ENCODE results near the gene STAC.

Gene STAC

DNA sequence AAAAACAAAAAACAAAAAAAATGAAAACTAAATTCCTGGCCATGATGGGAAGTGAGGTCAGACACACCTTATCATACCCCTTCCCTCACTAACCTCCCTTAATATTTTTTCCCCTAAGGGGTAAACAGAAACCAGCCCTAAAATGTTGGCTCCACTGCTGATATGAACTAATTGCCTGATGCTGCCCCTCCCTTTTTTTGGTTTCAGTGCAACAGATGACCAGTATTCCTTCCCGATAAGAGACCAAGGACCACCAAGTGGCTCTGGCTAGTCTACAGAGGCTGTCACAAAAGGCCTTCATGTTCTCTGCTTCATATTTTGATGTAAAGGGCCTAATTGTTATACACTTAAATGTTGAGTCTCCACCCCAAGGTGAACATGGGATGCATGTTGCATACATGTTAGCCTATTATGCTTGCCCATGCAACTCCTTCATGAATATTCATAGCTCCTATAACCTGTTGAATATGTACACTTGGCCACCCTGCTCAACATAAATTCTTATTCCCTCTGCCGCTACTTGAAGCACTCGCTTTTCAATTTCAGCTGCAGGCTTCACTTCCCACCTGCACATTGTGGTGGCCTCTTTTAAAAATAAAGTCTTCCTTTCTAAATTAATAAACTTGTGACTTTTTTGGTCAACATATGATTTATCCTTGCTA, 12.3 kb upstream of the STAC start:
- TF ChIP-seq, protein P1, sequence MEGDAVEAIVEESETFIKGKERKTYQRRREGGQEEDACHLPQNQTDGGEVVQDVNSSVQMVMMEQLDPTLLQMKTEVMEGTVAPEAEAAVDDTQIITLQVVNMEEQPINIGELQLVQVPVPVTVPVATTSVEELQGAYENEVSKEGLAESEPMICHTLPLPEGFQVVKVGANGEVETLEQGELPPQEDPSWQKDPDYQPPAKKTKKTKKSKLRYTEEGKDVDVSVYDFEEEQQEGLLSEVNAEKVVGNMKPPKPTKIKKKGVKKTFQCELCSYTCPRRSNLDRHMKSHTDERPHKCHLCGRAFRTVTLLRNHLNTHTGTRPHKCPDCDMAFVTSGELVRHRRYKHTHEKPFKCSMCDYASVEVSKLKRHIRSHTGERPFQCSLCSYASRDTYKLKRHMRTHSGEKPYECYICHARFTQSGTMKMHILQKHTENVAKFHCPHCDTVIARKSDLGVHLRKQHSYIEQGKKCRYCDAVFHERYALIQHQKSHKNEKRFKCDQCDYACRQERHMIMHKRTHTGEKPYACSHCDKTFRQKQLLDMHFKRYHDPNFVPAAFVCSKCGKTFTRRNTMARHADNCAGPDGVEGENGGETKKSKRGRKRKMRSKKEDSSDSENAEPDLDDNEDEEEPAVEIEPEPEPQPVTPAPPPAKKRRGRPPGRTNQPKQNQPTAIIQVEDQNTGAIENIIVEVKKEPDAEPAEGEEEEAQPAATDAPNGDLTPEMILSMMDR (IDR thresholded peaks at IDR 0.05; ENCODE audit: low read depth, low read length), result no peak
- DNase-seq (ENCODE audit: extremely low read depth, low read depth), result no peak

DNA sequence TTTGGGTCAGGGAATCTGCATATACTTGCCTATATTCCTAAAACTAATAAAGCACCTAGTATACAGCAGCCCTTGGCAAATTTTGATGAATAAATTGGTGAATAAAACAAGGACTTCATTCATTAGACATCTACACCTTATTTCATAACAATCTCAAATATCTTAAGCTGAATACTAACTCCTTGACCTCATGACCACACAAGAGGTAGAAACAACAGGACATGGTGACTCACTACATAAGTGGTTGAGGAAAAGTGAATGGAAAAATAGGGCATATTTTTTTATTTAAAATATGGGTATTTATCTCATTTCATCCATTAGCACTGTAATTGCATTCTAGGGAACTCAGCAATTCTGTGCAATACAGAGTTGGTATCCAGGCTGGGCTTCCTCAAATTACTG, 7.8 kb upstream of the STAC start:
- no peak for DNase-seq (ENCODE audit: extremely low read depth, low read depth)
- TF ChIP-seq, protein P1 (IDR thresholded peaks at IDR 0.05; ENCODE audit: low read depth, low read length), result no peak

DNA sequence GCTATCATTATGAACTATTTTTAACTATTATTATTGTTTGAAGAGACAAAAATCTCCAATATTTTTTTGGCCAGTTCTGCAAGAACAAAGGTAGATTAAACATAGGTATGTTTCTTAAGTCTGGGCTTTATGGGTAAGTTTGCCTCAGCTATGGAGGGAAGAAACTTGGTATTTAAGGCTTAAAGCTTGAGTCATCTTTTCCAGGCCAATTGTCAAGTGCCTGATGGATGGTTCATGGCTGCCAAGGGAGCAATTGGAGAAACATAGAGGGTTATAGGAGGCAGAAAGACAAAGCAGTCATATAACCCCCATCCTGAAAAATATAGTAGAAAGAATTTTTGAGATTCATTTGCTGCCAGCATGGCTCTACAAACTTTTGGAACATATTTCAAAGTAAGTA, 7.2 kb upstream of the STAC start:
- DNase-seq (ENCODE audit: extremely low read depth, low read depth), result no peak
- TF ChIP-seq, protein P1 (IDR thresholded peaks at IDR 0.05; ENCODE audit: low read depth, low read length), result no peak

DNA sequence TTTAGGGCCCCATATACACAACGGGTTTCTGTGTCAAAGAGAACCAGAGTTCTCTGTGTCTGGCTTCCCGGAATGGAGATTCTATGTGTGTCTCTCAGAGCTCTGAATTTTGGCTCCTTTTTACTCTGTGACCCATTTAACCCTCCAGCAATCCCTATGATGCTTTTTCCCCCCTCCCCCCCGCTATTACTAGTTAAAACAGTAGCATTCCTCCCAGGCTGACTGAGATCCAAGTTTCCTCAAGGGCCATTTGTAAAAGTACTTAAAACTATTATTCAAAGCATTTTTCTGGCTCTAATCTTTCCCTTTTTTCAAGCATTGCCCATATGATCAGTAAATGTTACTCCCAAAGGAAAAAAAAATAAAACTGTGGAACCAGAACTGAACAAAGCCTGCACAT, 6.6 kb upstream of the STAC start:
- DNase-seq (ENCODE audit: extremely low read depth, low read depth), result no peak
- TF ChIP-seq, protein P1 (IDR thresholded peaks at IDR 0.05; ENCODE audit: low read depth, low read length), result no peak

DNA sequence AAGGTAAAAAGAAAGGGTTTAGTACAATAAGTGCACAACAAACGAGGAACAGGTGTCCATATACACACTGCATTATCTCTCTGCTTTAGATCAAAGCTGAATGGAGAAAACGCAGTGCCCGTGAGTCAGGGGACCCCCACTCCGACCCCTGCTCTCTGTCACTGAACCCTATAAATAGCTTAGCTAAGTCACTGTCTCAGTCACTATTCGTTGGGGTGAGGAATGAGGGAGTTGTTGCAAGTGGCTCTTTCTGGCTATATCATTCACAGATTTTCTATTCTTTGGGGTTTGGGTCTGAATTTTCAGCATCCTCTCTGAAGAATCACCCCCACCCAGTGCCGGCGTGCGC, 458 bp upstream of the STAC start:
- no peak for DNase-seq (ENCODE audit: extremely low read depth, low read depth)
- TF ChIP-seq, protein P1 (IDR thresholded peaks at IDR 0.05; ENCODE audit: low read depth, low read length), result no peak

DNA sequence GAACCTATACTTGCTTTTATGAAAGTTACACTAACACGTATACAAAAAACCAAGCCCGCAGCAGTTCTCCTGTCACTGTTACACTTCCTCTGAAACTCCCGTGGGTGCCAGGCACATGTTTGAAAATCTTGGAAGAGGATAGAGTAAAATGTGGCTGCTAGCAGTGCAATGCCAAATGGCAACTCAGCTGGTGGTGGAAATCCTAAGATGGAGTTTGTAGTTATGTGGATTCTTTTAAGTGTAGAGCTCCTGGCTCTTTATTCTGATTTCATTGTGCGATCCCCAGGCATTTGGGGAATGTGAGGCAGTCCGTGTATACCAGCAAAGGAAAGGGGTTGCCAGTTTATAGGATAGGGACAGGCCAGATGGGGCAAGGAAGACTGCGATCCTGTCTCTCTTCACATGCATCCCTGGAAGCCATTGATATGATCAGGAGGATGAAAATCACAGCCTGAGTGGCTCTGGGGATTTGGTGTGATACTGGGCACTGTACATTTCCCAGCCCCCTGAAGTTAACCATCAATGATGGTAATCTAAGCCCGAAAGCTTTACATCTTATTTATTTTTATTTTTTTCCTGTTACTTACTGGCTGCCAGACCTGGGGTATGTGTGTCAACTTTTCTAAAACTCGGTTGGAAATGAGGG, 1.1 kb downstream of the STAC start:
- TF ChIP-seq, protein P1 (IDR thresholded peaks at IDR 0.05; ENCODE audit: low read depth, low read length), result no peak
- DNase-seq (ENCODE audit: extremely low read depth, low read depth), result no peak

DNA sequence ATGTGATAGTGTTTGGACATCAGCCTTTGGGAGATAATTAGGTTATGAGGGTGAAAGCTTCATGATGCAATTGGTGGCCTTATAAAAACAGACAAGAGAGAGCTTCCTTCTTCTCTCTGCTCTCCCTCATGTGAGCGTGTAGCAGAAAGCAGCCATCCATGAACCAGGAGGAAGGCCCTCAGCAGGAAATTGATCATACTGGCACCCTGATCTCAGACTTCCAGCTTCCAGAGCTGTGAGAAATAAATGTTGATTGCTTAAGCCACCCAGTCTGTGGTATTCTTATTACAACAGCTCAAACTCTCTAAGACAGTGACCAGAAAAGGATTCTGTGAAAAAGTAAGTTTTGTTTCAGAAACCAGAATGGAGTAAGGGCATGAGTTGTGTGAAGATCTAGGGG, 13.3 kb downstream of the STAC start:
- DNase-seq (ENCODE audit: extremely low read depth, low read depth), result no peak
- TF ChIP-seq, protein P1 (IDR thresholded peaks at IDR 0.05; ENCODE audit: low read depth, low read length), result no peak
